ENCODE measurements around the gene SPO11. TPM values are rescaled to one million over a fixed set of nuclear protein-coding genes. Genes with fewer than 3 reads are reported as not detected.

The SPO11 gene
- total RNA-seq, 1 donor from 2014 or later = not detected

DNA sequence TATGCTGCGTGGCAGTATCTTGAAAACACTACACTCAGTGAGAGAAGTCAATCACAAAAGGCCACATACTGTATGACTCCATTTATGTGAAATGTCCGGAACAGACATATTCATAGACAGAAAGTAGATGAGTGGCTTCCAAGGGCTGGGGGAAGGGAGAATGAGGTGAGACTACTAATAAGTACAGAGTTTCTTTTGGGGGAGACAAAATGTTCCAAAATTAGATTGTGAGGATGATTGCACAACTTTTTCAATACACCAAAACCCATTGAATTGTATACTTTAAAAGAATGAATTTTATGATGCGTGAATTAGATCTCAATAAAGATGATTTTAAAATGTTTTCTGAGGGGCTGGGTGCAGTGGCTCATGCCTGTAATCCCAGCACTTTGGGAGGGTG is 9.2 kb upstream of the SPO11 start:
- H3K9me3 Mint-ChIP-seq = no peaks in the 10 kb centered on the region
- TF ChIP-seq CTCF (IDR thresholded peaks at IDR 0.05) = no peak
- DNase-seq (no peak), ATAC-seq (ENCODE audit: low read depth) (no peak)
- H3K4me1 Mint-ChIP-seq = no peaks in the 10 kb centered on the region
- intact Hi-C loops (cut with micrococcal nuclease) = no loop called here
- no peak overlapping the region for H3K4me3 Mint-ChIP-seq
- CTCF ChIA-PET = no interaction called here
- peaks cover 47% of the 10 kb centered on the region for H3K27me3 Mint-ChIP-seq
- POLR2A ChIA-PET = no interaction called here
- no peaks in the 10 kb centered on the region for H3K36me3 Mint-ChIP-seq (ENCODE audit: low read depth)
- no peak overlapping the region for H3K27ac Mint-ChIP-seq

- POLR2A ChIA-PET = no interaction called here
- Mint-ChIP-seq H3K27ac (no peak overlapping the region), H3K4me3 (no peak overlapping the region), H3K9me3 (no peaks in the 10 kb centered on the region), H3K4me1 (no peaks in the 10 kb centered on the region), H3K27me3 (peaks cover 42% of the 10 kb centered on the region), H3K36me3 (ENCODE audit: low read depth) (no peaks in the 10 kb centered on the region)
- CTCF ChIA-PET = no interaction called here
- intact Hi-C loops (cut with micrococcal nuclease) = no loop called here
- ATAC-seq (ENCODE audit: low read depth) = no peak
- no peak for DNase-seq
- TF ChIP-seq CTCF (IDR thresholded peaks at IDR 0.05) = no peak
Measured at GRCh38 chr20:57321142-57321541, 8.5 kb upstream of the SPO11 start.

GRCh38 chr20:57322476-57322875 is 7.1 kb upstream of the SPO11 start:
- Mint-ChIP-seq H3K9me3 (no peaks in the 10 kb centered on the region), H3K4me1 (no peaks in the 10 kb centered on the region), H3K4me3 (no peak overlapping the region), H3K36me3 (ENCODE audit: low read depth) (no peaks in the 10 kb centered on the region), H3K27ac (no peak overlapping the region), H3K27me3 (peaks cover 50% of the 10 kb centered on the region)
- DNase-seq (no peak), ATAC-seq (ENCODE audit: low read depth) (no peak)
- TF ChIP-seq CTCF (IDR thresholded peaks at IDR 0.05) = no peak
- ChIA-PET CTCF (no interaction called here), POLR2A (no interaction called here)
- intact Hi-C loops (cut with micrococcal nuclease) = no loop called here

- intact Hi-C loops (cut with micrococcal nuclease) = no loop called here
- POLR2A ChIA-PET = no interaction called here
- Mint-ChIP-seq H3K27me3 (peaks cover 47% of the 10 kb centered on the region), H3K9me3 (no peaks in the 10 kb centered on the region), H3K4me3 (no peak overlapping the region), H3K36me3 (ENCODE audit: low read depth) (no peaks in the 10 kb centered on the region), H3K4me1 (no peaks in the 10 kb centered on the region), H3K27ac (no peak overlapping the region)
- no peak for TF ChIP-seq CTCF (IDR thresholded peaks at IDR 0.05)
- CTCF ChIA-PET = no interaction called here
- DNase-seq (no peak), ATAC-seq (ENCODE audit: low read depth) (no peak)
Measured at GRCh38 chr20:57323034-57323433, 6.6 kb upstream of the SPO11 start.

DNA sequence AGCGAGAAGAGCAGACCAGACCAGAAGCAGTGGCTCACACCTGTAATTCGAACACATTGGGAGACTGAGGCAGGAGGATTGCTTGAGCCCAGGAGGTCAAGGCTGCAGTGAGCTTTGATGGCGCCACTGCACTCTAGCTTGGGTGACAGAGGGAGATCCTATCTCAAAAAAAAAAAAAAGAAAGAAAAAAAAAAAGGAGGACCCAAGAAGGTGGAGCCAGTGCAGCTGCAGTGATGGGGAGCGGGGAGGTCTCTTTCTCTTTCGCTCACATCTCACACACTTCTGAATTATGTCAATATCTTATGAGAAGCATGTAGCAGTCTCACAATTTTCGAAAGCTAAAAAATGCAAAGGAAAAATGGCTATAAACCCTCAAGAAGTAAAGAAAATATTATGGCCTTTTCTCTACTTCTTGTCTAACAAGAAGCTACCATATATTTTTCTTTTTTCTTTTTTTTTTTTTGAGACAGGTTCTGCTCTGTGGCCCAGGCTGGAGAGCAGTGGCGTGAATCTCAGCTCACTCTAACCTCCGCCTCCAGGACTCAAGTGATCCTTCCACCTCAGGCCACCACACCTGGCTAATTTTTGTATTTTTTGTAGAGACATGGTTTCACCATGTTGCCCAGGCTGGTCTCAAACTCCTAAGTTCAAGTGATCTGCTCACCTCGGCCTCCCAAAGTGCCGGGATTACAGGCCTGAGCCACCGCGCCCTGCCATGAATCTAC is 3.8 kb upstream of the SPO11 start:
- CTCF ChIA-PET = no interaction called here
- H3K36me3 Mint-ChIP-seq (ENCODE audit: low read depth) = no peaks in the 10 kb centered on the region
- no peaks in the 10 kb centered on the region for H3K9me3 Mint-ChIP-seq
- no peaks in the 10 kb centered on the region for H3K4me1 Mint-ChIP-seq
- TF ChIP-seq CTCF (IDR thresholded peaks at IDR 0.05) = no peak
- intact Hi-C loops (cut with micrococcal nuclease) = no loop called here
- POLR2A ChIA-PET = interaction anchor here (0.7 kb wide), 1 partner anchor 40 kb away, joined by 3 read pairs; no protein-coding TSS in a partner anchor
- no peak overlapping the region for H3K27ac Mint-ChIP-seq
- DNase-seq (no peak), ATAC-seq (ENCODE audit: low read depth) (no peak)
- peaks cover 35% of the 10 kb centered on the region for H3K27me3 Mint-ChIP-seq
- no peak overlapping the region for H3K4me3 Mint-ChIP-seq

Data from activated B cell treated with CpG ODN at 0.5 μM for 24 hours (primary cell).